Stimulated activated CD8-positive, alpha-beta memory T cell treated with anti-CD3 and anti-CD28 coated beads, Interleukin-12 subunit alpha, Interleukin-12 subunit beta, amount 100 ng/mL, for 4 hours (primary cell): ENCODE measurements around the gene RBM23.

Experiments used
- DNase-seq: peaks from one replicate; pipeline ENCODE4 v3.0.0-alpha.2; 2020; ENCODE audit warnings: low read depth

Gene RBM23

DNA sequence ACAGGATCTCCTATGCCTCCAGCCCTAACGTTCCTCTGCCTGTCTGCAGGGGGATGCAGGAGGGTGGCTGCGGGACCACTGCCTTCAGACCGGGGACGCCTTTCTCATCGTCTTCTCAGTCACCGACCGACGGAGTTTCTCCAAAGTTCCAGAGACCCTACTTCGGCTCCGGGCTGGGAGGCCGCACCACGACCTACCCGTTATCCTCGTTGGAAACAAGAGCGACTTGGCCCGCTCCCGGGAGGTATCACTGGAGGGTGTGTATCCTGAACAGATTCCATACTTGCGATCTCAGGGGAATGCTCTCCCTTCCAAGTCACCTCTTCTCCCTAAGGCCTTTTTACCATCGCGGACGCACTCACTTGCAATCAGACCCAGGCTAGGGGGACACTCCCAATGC lies 33.0 kb downstream of the RBM23 start:
- DNase-seq, result no peak

DNA sequence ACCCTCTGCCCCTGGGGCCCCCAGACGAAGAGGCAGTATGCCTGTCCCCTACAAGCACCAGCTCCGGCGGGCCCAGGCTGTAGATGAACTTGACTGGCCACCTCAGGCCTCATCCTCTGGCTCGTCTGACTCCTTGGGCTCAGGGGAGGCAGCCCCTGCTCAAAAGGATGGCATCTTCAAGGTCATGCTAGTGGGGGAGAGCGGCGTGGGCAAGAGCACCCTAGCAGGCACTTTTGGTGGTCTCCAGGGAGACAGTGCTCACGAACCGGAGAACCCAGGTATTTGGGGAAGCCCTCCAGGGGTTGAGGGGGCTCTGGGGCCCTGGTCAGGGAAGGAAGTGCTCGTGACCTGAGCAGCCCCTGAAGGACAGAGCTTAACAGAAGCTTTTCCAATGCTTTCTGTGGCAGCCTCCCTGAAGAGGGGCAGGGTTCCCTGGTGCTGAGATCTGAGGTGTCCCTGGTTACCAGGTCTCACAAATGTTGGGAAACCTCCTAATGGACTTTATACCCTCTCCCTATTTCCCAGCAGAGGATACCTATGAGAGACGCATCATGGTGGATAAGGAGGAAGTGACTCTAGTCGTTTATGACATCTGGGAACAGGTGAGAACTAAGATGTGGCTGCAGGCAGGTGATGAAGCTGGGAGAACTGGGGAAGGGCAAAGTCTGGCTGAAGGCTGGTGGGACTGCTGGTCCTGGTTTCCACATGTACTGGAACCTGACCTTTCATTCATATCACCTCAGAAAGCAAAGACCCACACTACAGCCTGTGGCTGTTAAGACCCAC lies 34.0 kb downstream of the RBM23 start:
- no peak for DNase-seq

DNA sequence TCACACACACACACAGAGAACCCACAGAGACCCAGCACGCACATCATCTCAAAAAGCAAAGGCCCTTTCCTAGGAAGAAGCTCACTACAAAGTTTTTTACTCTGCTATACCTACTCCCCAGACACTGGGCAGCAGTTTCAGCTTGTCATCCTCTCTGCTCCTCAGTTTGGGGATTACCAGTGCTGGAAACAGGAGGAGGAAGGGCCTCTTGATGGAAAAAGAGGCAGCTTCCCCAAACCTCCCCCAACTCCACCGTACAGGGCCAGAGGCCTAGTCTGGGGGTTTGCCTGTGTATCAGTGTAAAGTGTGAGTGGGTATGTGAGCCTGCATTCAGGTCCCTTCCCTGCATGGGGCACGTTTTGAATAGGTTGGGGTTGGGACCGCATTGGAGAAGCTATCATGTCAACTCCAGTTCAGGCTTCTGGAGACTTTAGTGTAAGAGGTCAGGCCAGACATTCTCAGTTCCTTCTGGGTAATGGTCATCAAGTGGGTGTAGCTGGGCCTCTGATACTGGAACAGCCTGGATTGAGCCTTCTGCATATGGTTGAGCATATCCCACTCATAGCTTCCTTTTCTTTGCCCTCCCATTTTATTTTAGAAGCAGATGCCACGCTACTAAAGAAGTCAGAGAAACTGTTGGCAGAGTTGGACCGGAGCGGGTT lies 34.7 kb downstream of the RBM23 start:
- no peak for DNase-seq

DNA sequence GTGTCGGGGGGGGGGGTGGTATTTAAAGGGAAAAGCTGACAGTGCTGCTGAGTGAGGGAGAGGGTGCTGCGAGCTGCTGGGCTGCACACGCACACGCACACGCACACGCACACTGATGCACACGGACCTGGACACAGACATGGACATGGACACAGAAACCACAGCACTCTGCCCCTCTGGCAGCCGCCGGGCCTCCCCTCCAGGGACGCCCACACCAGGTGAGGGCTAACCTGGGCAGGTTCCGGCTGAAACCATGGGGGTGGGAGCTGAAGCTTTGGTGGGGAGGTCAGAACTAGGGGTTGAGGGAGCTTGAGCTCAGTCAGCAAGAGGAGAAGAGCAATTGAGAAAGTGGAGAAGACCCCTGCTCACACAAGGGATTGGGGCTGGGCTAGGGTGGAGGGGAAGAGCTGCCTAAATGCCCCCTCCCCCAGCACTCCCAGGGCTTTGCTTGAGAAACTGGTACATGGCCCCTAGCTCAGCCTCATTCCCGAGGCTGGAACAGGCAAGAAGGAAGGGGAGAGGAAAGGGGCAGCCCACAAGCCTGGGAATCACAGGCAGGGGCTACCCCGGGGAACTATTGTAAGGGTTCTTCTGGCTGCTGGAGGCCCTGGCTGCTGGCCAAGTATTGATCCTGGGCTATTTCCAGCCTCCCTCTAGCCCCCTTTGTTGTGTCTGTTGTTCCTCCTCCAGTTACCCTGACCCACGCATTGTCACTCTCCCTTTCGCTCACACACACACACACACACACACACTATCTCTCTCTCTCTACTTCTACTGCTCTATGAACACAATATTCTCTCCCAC lies 35.6 kb downstream of the RBM23 start, which contains the start of gene REM2:
TSS of gene REM2 (plus strand) at position 50 of the 804 bp plus-strand sequence. CDS start at position 116, 66 bp downstream.
- no peak for DNase-seq

DNA sequence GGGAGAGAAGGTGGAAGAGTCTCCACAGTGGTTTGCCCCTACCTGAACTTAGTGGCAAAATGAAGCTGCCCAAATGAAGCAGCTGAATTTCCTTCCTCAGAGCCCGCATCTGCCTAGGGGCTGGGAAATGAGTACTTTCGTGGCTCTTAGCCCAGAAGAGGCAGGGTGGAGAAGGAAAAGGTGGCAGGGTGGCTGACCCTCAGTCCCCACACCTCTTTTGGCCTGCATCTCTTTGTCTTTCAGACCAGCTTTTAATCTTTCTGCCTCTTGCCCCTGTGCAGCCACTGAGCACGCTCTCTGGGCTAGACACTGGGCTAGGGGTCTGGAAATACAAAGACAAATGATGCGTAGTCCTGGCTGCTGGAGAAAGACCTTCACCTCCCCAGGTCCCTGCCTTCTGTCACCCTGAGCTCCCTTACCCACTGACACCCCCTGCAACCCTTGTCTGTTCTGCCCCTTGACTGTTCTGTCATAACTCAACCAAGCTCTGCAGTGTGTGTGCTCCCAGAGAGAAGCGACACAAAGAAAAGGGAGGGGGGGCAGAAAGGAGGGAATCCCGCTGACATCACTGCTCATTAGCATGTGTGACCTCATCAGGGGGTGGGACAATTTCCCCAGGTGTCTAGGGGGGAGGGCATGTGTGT lies 36.3 kb downstream of the RBM23 start:
- DNase-seq, result peak; percentile 33

DNA sequence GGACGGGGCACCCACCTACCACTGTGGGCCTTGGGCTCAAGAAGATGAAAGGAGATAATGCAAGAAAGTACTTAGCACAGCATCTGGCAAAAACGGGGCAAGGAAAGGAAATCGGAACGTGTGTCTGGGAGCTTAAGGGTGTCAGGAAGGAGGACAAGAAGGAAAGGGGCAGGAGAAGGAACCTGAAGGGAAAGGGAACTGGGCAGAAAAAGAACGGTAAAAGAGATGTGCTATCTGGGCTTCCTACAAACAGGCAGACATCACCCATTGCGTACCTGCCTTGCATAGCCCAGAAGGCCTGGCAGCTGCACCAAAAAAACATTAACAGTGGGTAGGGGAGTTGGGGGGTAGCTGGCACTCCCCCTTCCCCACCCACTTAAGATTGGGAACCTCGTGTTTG lies 36.9 kb downstream of the RBM23 start:
- DNase-seq, result no peak

DNA sequence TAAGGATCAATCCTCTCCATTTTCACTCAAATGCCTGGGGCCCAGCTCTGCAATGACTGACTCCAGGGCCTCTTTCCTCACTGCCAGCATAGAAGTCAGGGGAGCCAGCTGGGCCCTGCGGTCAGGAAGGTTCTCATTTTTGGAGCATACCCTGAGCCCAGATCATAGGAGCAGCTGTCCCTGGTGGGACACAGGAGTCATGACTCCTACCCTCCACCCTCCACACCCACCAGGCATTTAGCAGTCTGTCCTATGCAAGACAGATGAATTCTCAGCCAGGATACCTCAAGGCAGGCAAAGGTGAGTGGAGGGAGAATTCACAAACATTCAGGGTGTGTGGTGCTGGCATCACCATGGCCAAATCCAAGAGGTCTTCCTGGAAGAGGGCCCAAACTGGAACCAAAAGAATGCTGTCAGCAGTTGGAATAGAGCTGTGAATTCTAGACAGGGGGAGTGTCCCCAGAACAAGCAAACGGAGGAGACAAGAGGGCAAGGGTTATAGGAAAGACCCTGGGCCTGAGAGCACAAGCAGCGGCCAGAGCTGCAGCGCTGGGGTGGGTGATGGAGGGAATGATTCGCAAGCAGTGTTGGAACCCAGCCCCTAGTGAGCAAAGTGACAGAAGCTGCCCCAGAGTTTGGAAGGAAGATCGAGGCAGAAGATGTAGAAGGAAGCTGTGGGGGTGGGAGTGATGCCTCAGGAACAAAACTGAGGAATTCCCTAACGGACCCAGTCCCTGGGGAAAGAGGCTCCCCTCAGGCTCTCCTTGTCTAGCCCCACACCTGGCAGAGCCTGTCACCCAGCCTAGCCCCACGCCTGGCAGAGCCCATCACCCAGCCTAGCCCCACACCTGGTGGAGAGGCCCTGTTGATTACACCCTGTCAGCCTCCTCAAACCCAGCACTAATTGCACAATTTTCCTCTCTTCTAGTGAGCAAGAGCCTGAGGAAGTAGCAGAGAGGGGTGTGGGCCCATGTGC lies 40.4 kb downstream of the RBM23 start:
- DNase-seq, result no peak

DNA sequence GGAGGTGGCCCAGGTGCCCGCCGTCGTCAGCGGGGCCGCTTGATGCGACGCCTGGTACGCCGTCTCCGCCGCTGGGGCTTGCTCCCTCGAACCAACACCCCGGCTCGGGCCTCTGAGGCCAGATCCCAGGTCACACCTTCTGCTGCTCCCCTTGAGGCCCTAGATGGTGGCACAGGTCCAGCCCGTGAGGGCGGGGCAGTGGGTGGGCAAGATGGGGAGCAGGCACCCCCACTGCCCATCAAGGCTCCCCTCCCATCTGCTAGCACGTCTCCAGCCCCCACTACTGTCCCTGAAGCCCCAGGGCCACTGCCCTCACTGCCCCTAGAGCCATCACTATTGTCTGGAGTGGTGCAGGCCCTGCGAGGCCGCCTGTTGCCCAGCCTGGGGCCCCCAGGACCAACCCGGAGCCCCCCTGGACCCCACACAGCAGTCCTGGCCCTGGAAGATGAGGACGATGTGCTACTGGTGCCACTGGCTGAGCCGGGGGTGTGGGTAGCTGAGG lies 41.9 kb downstream of the RBM23 start:
- no peak for DNase-seq

DNA sequence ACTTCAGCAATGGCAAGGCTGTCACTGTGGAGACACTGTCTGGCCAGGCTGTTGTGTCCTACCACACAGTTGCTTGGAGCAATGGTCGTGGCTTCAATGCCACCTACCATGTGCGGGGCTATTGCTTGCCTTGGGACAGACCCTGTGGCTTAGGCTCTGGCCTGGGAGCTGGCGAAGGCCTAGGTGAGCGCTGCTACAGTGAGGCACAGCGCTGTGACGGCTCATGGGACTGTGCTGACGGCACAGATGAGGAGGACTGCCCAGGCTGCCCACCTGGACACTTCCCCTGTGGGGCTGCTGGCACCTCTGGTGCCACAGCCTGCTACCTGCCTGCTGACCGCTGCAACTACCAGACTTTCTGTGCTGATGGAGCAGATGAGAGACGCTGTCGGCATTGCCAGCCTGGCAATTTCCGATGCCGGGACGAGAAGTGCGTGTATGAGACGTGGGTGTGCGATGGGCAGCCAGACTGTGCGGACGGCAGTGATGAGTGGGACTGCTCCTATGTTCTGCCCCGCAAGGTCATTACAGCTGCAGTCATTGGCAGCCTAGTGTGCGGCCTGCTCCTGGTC lies 43.1 kb downstream of the RBM23 start:
- no peak for DNase-seq

DNA sequence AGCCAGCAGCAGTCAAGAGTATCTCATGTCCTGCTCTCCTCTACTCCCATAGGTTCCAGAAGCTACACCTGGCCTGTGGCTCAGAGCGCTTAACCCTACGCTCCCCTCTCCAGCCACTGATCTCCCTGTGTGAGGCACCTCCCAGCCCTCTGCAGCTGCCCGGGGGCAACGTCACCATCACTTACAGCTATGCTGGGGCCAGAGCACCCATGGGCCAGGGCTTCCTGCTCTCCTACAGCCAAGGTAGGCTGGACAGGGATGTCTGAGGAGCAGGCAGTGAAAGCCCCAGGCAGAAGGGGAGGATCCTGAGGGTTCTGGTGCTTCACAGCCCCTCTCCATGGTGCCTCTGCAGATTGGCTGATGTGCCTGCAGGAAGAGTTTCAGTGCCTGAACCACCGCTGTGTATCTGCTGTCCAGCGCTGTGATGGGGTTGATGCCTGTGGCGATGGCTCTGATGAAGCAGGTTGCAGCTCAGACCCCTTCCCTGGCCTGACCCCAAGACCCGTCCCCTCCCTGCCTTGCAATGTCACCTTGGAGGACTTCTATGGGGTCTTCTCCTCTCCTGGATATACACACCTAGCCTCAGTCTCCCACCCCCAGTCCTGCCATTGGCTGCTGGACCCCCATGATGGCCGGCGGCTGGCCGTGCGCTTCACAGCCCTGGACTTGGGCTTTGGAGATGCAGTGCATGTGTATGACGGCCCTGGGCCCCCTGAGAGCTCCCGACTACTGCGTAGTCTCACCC lies 43.8 kb downstream of the RBM23 start:
- DNase-seq, result no peak

DNA sequence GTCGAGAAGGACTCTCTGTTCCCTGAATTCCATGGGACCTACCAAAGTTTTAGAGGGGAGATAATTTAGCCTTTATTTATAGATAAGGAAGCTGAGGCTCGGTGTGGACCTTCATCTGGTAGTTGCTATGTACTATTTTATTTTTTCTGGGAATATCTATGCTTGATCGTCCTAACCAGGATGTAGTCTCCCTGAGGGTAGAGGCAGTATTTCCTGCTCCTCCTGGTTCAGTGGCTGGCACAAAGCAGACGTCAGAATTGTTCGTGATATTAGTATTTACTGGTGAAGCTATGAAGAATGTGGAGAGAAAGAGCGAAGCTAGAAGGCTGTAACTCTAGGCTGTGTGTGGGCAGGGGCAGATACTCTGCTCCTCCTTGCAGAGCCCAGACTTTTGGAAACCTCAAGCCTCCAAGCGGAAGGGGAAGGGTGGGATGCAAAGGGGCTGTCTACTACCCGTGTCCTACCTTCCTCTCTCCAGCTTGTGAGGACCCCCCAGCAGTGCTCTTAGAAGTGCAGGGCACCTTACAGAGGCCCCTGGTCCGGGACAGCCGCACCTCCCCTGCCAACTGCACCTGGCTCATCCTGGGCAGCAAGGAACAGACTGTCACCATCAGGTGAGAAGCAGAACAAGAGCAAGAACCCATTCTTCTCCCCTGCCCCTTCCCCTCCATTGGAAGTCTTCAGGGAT lies 46.0 kb downstream of the RBM23 start:
- no peak for DNase-seq

DNA sequence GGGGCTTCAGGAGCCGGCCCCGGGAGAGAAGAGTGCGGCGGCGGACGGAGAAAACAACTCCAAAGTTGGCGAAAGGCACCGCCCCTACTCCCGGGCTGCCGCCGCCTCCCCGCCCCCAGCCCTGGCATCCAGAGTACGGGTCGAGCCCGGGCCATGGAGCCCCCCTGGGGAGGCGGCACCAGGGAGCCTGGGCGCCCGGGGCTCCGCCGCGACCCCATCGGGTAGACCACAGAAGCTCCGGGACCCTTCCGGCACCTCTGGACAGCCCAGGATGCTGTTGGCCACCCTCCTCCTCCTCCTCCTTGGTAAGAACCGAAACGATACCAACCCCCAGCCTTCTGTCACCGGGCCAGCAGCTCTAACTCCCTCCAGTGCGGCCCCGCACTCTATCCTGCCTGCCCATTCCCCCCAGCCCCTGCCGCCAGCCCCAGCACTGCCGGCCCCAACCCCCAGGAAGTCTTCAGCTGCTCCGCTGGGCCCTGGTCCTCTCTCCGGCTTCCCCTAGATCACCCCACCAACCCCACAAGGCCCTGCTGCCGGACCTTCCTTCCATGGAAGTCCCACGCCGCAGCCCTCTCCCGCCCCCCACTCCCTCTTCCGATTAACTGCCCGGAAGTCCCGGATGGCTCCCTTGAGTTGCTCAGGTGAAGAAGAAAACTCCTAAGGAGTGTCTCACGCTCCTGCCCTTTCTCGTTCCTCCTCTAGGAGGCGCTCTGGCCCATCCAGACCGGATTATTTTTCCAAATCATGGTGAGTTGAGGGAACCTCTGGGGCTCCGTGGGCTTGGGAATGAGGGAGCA lies 46.7 kb downstream of the RBM23 start:
- peak; percentile 45 for DNase-seq

DNA sequence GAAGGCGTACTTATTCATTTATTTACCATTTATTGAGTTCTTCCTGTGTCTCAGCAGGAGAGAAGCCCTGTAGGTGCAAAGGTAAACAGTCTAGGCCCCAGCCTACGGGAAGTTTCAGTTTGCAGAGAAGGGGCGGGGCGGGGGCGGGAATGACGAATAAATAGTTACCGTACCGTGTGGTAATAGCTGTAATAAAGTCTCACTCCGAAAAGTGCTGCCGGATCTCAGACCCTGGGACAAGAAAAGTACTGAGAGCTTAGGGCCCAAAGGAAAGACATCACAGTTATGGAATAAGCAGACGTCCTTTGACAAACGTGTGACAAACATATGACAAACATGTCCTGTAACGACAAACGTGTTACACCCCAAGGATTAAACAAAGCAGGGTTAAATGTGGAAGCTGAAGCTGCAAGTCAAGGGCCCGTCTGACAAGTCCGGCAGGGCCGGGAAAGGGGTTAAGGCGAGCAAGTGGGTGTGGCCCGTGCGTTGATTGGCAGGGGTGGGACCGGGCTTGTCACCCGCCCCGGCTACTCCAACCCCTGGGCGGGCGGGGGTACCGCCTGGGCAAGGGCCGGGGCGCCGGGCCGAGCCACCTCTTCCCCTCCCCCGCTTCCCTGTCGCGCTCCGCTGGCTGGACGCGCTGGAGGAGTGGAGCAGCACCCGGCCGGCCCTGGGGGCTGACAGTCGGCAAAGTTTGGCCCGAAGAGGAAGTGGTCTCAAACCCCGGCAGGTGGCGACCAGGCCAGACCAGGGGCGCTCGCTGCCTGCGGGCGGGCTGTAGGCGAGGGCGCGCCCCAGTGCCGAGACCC lies 47.5 kb downstream of the RBM23 start, which contains the start of gene LRP10:
TSS of gene LRP10 (plus strand) at position 517 of the 809 bp plus-strand sequence. CDS start 564 bp downstream, outside the sequence.
- peak; percentile 61 for DNase-seq

DNA sequence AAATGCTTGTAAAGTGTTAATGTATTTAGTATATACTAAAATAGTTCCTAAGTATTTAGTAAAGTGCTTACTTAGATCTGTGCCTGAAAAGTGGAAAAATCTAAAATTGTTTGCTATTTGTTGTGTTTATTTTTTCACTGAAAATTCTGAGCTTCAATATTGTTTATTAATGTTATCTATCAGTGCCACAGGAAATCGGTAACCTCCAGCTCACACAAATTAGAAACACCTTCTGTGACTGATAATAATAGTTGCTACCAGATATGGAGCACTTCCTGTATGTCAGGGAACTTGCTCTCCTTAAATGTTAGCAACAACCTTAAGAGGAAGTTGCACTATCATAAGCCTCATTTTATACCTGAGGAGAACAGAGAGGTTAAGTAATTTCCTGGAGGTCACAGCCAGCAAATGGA lies 48.1 kb downstream of the RBM23 start:
- no peak for DNase-seq

DNA sequence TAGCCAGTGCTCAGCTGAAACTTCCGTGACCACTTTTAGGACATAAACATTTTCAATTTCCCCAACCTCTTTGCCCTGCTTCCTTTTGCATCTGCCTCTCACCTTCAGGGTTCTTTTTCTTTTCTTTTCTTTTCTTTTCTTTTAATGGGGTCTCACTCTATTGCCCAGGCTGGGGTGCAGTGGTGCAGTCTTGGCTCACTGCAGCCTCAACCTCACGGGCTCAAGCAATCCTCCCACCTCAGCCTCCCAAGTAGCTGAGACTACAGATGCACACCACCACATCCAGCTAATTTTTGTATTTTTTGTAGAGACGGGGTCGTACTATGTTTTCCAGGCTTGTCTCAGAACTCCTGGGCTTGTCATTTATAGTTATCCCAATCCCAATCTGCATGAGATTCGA lies 52.1 kb downstream of the RBM23 start:
- no peak for DNase-seq

DNA sequence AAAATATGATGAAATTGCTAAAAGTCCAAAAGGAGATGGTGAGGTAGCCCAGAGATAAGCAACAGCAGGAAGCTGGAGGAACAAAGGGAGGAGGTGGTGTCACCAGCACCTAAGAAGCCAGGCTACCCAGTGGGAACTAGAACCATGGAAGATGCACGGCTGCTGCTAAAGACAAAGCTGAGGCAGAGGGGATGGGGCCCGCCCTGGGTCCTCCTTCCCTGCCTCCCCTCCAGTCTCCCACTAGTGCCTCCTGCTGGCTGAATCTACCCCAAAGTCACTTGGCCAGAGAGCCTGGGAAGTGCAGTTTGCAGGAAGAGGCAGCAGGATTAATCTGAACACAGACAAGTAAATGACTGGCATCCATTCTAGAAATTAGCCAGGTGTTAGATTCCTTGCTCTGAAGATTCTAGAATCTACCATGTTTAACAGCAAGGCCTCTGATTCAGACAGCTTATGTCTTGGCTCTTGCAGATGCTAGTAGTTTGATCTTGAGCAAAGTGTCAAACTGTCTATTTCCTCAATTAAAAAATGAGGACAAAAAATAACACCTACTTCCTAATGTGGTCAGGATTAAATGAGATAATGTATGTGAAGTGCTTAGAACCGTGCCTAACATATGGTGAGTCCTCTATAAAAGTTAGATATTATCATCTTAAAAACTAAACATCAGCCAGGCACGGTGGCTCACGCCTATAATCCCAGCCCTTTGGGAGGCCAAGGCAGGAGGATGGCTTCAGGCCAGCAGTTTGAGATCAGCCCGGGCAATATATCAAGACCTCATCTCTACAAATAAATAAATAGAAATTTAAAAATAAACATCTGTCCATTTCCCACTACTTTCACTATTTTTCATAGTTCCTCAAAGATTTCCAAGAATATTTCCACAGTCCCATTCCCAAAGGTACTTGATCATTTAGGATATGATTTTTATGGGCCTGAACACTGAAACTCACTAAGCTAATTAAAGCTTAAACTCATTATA lies 53.2 kb downstream of the RBM23 start:
- DNase-seq, result no peak
